Sigmoid colon (tissue), 7 donors: ENCODE measurements around the gene ERFE. TPM values are rescaled to one million over a fixed set of nuclear protein-coding genes. Genes with fewer than 3 reads are reported as not detected.

ENCODE experiments used
- DNase-seq: peaks from one replicate; pipeline ENCODE4 v3.0.0-alpha.2; 2019
- H3K27ac ChIP-seq, 4 donors: fragments of 200-600 bp; sonication (generic); one replicate each; pipeline ENCODE4 v1.5.1; 2016 to 2019; ENCODE audit warnings: mild to moderate bottlenecking in 1 of 4
- H3K27me3 ChIP-seq, 3 donors: fragments of 200-600 bp; sonication (generic); one replicate each; pipeline ENCODE4 v1.5.1; 2019; ENCODE audit warnings: mild to moderate bottlenecking in 1 of 3
- H3K36me3 ChIP-seq, 4 donors: fragments of 200-600 bp; sonication (generic); one replicate each; pipeline ENCODE4 v1.5.1; 2016 to 2019
- H3K4me1 ChIP-seq, 4 donors: fragments of 200-600 bp; sonication (generic); one replicate each; pipeline ENCODE4 v1.5.1; 2017 to 2019
- H3K4me3 ChIP-seq, 4 donors: fragments of 200-600 bp; sonication (generic); one replicate each; pipeline ENCODE4 v1.5.1; 2017 to 2019; ENCODE audit warnings: mild to moderate bottlenecking in 2 of 4, moderate library complexity in 1 of 4
- H3K9me3 ChIP-seq, 4 donors: fragments of 200-600 bp in 3 of 4; sonication (generic) in 3 of 4; one replicate each; pipeline versions ENCODE4 v1.5.1 to v1.6.1; 2013 to 2019
- EP300 ChIP-seq, 4 donors: sonication (generic); formaldehyde crosslinking; IDR thresholded peaks; one replicate each; pipeline ENCODE4 v1.6.1; 2017; ENCODE audit warnings: antibody characterized with exemption in 4 of 4
- POLR2A ChIP-seq, 2 donors: fragments of 450-650 bp; IDR thresholded peaks; one replicate each; pipeline ENCODE4 v1.6.1; 2016; ENCODE audit warnings: antibody characterized with exemption in 2 of 2, mild to moderate bottlenecking in 2 of 2, moderate library complexity in 2 of 2
- POLR2AphosphoS5 ChIP-seq, 4 donors: sonication (generic); formaldehyde crosslinking; IDR thresholded peaks; one replicate each; pipeline ENCODE4 v1.6.1; 2017; ENCODE audit warnings: antibody characterized with exemption in 4 of 4
- WGBS, 2 donors: extraction: QIAGEN DNeasy Blood & Tissue Kit; methylation state at CpG; one replicate each; pipeline ENCODE4 v1.1.7; 2013; 5-methylcytosine and 5-hydroxymethylcytosine counted together
- intact Hi-C: fragments of 100-400 bp; cut with DNase I; formaldehyde crosslinking; loops from one replicate; pipeline ENCODE4 v1.15.1; 2023
- polyA plus RNA-seq, 3 donors: library from polyadenylated mRNA; stranded (reverse); fragments of 200-250 nt; gene quantifications; one replicate each; pipeline ENCODE4 v1.2.3, GENCODE V29; 2013
- total RNA-seq, 4 donors: library from RNA; depleted of rRNA; stranded (reverse); fragments of >200 nt; gene quantifications; one replicate each; pipeline ENCODE4 v1.1.0, GENCODE V29; 2016
- TF ChIP-seq, protein P1 (sequence below), 4 experiments: fragments of 450-650 bp in 3 of 4; fragments of 200-600 bp in 1 of 4; IDR thresholded peaks; one replicate each; pipeline ENCODE4 v1.5.1; 2016 to 2019; ENCODE audit warnings: antibody characterized with exemption in 4 of 4, mild to moderate bottlenecking in 3 of 4, moderate library complexity in 2 of 4
- donor health status: healthy with polysubstance abuse.
- donor health status: Bipolar disorder and iron deficiency.
- donor health status: healthy.

The ERFE gene
- total and polyA plus RNA-seq, 7 donors, result 0.42 to 0.71 (median 0.49) TPM; not detected in 4

GRCh38 chr2:238154570-238154969 is 4.2 kb upstream of the ERFE start:
- intact Hi-C loops, result no loop called here
- Histone ChIP-seq H3K36me3 (no peaks in the 10 kb centered on the region), H3K9me3 (no peaks in the 10 kb centered on the region), H3K27me3 (peaks cover 5 to 15% (median 10%) of the 10 kb centered on the region in 3 donors), H3K27ac (no peak overlapping the region), H3K4me3 (no peak overlapping the region), H3K4me1 (peaks cover 0 to 15% (median 11%) of the 10 kb centered on the region in 4 donors)
- WGBS, 2 donors, result 92 to 94% methylated on average over 10 of the region's 10 CpGs
- DNase-seq, result no peak
- no peak for TF ChIP-seq EP300 (IDR thresholded peaks at IDR 0.05)

DNA sequence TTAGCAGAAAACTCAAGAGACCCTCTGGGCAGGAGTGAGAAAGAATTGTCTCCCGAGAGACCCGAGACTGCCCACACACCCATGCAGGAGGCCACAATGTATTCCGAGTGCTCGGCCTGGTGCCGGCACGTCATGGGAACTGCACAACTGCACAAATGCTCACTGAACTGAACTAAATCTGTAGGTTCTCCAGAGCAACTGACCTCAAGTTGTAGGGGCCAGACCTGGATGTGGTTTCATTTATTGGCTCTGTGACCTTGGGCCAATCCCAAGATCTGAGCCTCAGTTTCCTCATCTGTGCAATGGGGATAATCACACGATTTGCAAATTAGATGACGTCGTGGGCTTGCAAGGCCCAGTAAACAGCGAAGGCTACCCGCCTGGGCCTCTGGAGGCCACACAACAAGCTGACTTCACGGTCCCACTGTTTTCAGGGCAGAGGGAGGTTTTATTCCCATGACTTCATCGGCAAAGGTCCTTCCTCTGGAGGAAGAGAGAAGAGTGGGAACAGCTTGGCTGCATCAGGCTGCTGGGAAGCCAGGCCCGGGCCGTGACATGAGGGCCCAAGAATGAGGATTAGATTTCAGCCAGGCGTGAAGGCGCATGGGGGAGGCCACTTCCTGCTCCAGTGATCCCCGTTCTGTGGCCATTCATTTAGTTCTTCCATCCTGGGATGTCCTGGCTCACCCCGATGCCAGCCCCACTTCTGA is 3.6 kb upstream of the ERFE start:
- Histone ChIP-seq H3K4me1 (peaks cover 0 to 16% (median 13%) of the 10 kb centered on the region in 4 donors), H3K36me3 (no peaks in the 10 kb centered on the region), H3K9me3 (no peaks in the 10 kb centered on the region), H3K27me3 (peaks cover 8 to 22% (median 17%) of the 10 kb centered on the region in 3 donors), H3K4me3 (no peak overlapping the region), H3K27ac (peak overlapping the region in 3 of 4 donors; percentile 21 to 45 (median 25))
- TF ChIP-seq EP300 (IDR thresholded peaks at IDR 0.05) (no peak), POLR2A (IDR thresholded peaks at IDR 0.05) (no peak), POLR2AphosphoS5 (IDR thresholded peaks at IDR 0.05) (peak in 2 of 4 donors; percentile 14 to 52)
- TF ChIP-seq, protein P1, sequence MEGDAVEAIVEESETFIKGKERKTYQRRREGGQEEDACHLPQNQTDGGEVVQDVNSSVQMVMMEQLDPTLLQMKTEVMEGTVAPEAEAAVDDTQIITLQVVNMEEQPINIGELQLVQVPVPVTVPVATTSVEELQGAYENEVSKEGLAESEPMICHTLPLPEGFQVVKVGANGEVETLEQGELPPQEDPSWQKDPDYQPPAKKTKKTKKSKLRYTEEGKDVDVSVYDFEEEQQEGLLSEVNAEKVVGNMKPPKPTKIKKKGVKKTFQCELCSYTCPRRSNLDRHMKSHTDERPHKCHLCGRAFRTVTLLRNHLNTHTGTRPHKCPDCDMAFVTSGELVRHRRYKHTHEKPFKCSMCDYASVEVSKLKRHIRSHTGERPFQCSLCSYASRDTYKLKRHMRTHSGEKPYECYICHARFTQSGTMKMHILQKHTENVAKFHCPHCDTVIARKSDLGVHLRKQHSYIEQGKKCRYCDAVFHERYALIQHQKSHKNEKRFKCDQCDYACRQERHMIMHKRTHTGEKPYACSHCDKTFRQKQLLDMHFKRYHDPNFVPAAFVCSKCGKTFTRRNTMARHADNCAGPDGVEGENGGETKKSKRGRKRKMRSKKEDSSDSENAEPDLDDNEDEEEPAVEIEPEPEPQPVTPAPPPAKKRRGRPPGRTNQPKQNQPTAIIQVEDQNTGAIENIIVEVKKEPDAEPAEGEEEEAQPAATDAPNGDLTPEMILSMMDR (IDR thresholded peaks at IDR 0.05), result no peak
- no peak for DNase-seq
- intact Hi-C loops, result no loop called here
- 84 to 88% methylated on average over 19 of the region's 19 CpGs for WGBS, 2 donors

DNA sequence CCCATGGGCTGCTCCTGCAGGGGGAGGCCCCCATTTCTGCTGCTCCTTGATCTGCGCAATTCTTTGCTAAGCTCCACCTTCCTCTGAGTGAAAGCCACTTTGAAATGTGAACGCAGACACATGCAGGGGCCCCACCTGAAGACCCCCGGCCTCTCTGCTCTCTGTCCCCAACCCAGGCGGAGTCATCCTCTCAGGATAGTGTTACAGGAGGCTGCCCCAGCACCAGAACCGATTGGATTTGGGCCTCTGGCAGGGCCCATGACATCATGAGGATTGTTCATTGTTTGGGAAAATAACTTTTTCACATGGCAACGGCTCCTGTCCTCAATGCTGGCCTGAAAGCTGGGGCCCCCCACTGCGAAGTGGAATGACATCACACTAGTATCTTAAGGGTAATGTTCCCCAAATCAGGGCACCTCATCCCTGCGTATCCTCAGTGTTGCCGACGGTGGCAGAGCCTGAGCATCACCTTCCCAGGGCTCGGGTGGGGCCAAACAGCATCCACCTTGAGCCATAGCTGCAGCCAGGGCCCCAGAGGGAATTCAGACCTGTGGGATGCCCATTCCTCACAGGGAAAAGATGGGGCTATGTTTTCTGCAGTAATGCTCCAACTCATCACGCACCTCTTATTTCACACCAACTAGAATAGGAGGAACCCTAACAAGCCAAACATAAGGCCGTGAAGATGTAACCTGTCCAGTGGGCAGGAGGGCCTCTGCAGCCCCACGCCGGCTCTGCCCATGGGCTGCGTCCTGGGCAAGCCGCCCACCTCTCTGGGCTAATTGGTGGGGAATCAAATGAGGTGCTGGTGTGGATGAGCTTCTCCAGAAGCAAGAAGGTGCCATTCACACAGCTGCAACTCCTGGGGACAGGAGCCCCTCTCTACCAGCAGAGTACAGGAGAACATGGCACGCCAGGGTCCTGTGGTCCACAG is 2.7 kb upstream of the ERFE start:
- Histone ChIP-seq H3K4me1 (peaks cover 0 to 16% (median 13%) of the 10 kb centered on the region in 4 donors), H3K9me3 (no peaks in the 10 kb centered on the region), H3K27ac (peak overlapping the region in 2 of 4 donors; percentile 25 to 45), H3K36me3 (no peaks in the 10 kb centered on the region), H3K4me3 (no peak overlapping the region), H3K27me3 (peaks cover 8 to 25% (median 18%) of the 10 kb centered on the region in 3 donors)
- WGBS, 2 donors, result 83 to 87% methylated on average over 18 of the region's 18 CpGs
- no peak for DNase-seq
- TF ChIP-seq EP300 (IDR thresholded peaks at IDR 0.05) (no peak), POLR2AphosphoS5 (IDR thresholded peaks at IDR 0.05) (no peak), POLR2A (IDR thresholded peaks at IDR 0.05) (no peak)
- TF ChIP-seq, protein P1 (IDR thresholded peaks at IDR 0.05), result no peak
- intact Hi-C loops, result no loop called here

GRCh38 chr2:238157506-238158017 is 1.2 kb upstream of the ERFE start:
- no peaks in the 10 kb centered on the region for H3K9me3 ChIP-seq
- peaks cover 8 to 27% (median 18%) of the 10 kb centered on the region in 3 donors for H3K27me3 ChIP-seq
- 39 to 74% methylated on average over 14 of the region's 14 CpGs for WGBS, 2 donors
- no peak for DNase-seq
- intact Hi-C loops, result loop anchor here (2.0 kb wide), 1 partner anchor 105 kb away; no protein-coding TSS in a partner anchor
- TF ChIP-seq EP300 (IDR thresholded peaks at IDR 0.05) (no peak), POLR2A (IDR thresholded peaks at IDR 0.05) (no peak), POLR2AphosphoS5 (IDR thresholded peaks at IDR 0.05) (no peak)
- TF ChIP-seq, protein P1 (IDR thresholded peaks at IDR 0.05), result no peak
- peaks cover 0 to 16% (median 13%) of the 10 kb centered on the region in 4 donors for H3K4me1 ChIP-seq
- no peaks in the 10 kb centered on the region for H3K36me3 ChIP-seq
- no peak overlapping the region for H3K27ac ChIP-seq
- no peak overlapping the region for H3K4me3 ChIP-seq
